Caco-2 (cell line): ENCODE data around the gene KCNIP4. TPM values are rescaled to one million over a fixed set of nuclear protein-coding genes. Genes with fewer than 3 reads are reported as not detected.

Experiments
- BruUV-seq: library from RNA; stranded (reverse); fragments of 400-500 nt; replicated peaks from 2 replicates; lab custom pipeline; 2021; lab: Mats Ljungman, UMichigan
- CTCF ChIA-PET: fragments of 300-600 bp; sonication (Branson Sonifier 250); formaldehyde crosslinking; loops from one replicate; lab custom pipeline; 2022; ENCODE audit warnings: antibody characterized with exemption; lab: Charles Lee
- POLR2A ChIA-PET: fragments of 300-600 bp; sonication (Branson Sonifier 250); formaldehyde crosslinking; loops from one replicate; lab custom pipeline; 2022; ENCODE audit warnings: antibody characterized with exemption; lab: Charles Lee
- DNase-seq, 2 experiments: peaks; one replicate each; pipeline versions ENCODE4 v3.0.0 to v3.0.0-alpha.2; 2020 to 2022
- H3K27me3 ChIP-seq: replicated peaks from 2 replicates; pipeline ENCODE4 v1.6.0; 2011; ENCODE audit warnings: low read length; ENCODE audit not compliant: control insufficient read depth, insufficient read depth
- H3K36me3 ChIP-seq: 2 replicates; pipeline ENCODE4 v1.5.1; 2011; ENCODE audit warnings: low read length; ENCODE audit not compliant: control insufficient read depth, insufficient read depth
- H3K4me1 ChIP-seq: fragments of 250-450 bp; sonication (Bioruptor Pico); 2 replicates; pipeline ENCODE4 v1.5.1; 2020; ENCODE audit warnings: mild to moderate bottlenecking
- H3K4me3 ChIP-seq: 2 replicates; pipeline ENCODE4 v1.5.1; 2011; ENCODE audit warnings: low read depth, mild to moderate bottlenecking, control low read depth, low read length
- H3K9me3 ChIP-seq: fragments of 250-450 bp; sonication (Bioruptor Pico); 2 replicates; pipeline ENCODE4 v1.5.1; 2020; ENCODE audit warnings: mild to moderate bottlenecking, moderate library complexity
- H3K27ac Mint-ChIP-seq: one replicate; pipeline ENCODE4 v1.8.0; 2022; ENCODE audit warnings: mixed read lengths; ENCODE audit not compliant: unreplicated experiment
- H3K27me3 Mint-ChIP-seq: one replicate; pipeline ENCODE4 v1.8.0; 2022; ENCODE audit warnings: mixed read lengths; ENCODE audit not compliant: insufficient read depth, unreplicated experiment
- H3K36me3 Mint-ChIP-seq: one replicate; pipeline ENCODE4 v1.8.0; 2022; ENCODE audit warnings: mild to moderate bottlenecking, mixed read lengths; ENCODE audit not compliant: insufficient read depth, unreplicated experiment
- H3K4me1 Mint-ChIP-seq: one replicate; pipeline ENCODE4 v1.8.0; 2022; ENCODE audit warnings: low read depth, mixed read lengths; ENCODE audit not compliant: unreplicated experiment
- H3K4me3 Mint-ChIP-seq: one replicate; pipeline ENCODE4 v1.8.0; 2022; ENCODE audit warnings: mild to moderate bottlenecking, moderate library complexity, mixed read lengths; ENCODE audit not compliant: unreplicated experiment
- H3K9me3 Mint-ChIP-seq: one replicate; pipeline ENCODE4 v1.8.0; 2022; ENCODE audit warnings: mixed read lengths; ENCODE audit not compliant: unreplicated experiment
- intact Hi-C: fragments of 100-400 bp; cut with micrococcal nuclease; formaldehyde crosslinking; loops from one replicate; pipeline ENCODE4 v1.10.0; 2022; ENCODE audit not compliant: unreplicated experiment
- total RNA-seq: library from RNA; stranded (reverse); gene quantifications from 2 replicates; pipeline ENCODE4 v1.2.3, GENCODE V29; 2022
- TF ChIP-seq, protein P1 (sequence below), 2 experiments: fragments of 200-600 bp in 1 of 2; IDR thresholded peaks; 1 replicate in 1 of 2; 2 replicates in 1 of 2; pipeline versions ENCODE4 v1.5.1 to v1.8.0; 2011 to 2022; ENCODE audit warnings: antibody characterized with exemption in 1 of 2, control low read depth in 1 of 2, inconsistent platforms in 1 of 2, low read depth in 1 of 2, low read length in 1 of 2, mild to moderate bottlenecking in 1 of 2, moderate library complexity in 1 of 2; ENCODE audit not compliant: insufficient read depth in 1 of 2, severe bottlenecking in 1 of 2, unreplicated experiment in 1 of 2

KCNIP4 gene
- total RNA-seq, 1 experiment from 2014 or later, result not detected

DNA sequence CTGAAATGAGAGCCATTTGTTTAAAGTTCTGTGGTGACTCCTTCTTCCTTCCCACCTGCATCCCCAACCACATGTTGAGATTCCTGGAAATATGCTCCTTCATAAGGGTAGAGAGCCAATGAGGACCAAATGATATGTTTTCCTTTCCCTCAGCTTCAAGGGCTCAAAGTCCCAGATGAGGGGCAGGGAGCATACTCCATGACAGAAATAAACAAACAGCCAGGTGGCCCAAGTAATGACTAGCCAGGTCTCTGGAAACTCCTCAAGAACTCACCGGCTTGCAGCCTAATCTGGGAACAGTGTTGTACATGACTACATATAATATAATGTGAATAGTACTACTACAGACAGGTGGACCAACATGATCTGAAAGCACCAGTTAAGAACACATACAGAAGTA is 856.0 kb downstream of the KCNIP4 start:
- Histone ChIP-seq H3K4me1 (no peaks in the 10 kb centered on the region), H3K4me3 (no peak overlapping the region), H3K9me3 (no peaks in the 10 kb centered on the region), H3K36me3 (no peaks in the 10 kb centered on the region), H3K27me3 (no peaks in the 10 kb centered on the region)
- H3K9me3 Mint-ChIP-seq, result no peaks in the 10 kb centered on the region
- no peak overlapping the region for H3K4me3 Mint-ChIP-seq
- ChIA-PET POLR2A (no interaction called here), CTCF (no interaction called here)
- TF ChIP-seq, protein P1, sequence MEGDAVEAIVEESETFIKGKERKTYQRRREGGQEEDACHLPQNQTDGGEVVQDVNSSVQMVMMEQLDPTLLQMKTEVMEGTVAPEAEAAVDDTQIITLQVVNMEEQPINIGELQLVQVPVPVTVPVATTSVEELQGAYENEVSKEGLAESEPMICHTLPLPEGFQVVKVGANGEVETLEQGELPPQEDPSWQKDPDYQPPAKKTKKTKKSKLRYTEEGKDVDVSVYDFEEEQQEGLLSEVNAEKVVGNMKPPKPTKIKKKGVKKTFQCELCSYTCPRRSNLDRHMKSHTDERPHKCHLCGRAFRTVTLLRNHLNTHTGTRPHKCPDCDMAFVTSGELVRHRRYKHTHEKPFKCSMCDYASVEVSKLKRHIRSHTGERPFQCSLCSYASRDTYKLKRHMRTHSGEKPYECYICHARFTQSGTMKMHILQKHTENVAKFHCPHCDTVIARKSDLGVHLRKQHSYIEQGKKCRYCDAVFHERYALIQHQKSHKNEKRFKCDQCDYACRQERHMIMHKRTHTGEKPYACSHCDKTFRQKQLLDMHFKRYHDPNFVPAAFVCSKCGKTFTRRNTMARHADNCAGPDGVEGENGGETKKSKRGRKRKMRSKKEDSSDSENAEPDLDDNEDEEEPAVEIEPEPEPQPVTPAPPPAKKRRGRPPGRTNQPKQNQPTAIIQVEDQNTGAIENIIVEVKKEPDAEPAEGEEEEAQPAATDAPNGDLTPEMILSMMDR (IDR thresholded peaks at IDR 0.05; ENCODE audit: insufficient read depth in 1 of 2, low read depth in 1 of 2, low read length in 1 of 2, severe bottlenecking in 1 of 2, unreplicated experiment in 1 of 2), result no peak
- H3K27ac Mint-ChIP-seq, result no peak overlapping the region
- H3K36me3 Mint-ChIP-seq, result no peaks in the 10 kb centered on the region
- H3K4me1 Mint-ChIP-seq, result no peaks in the 10 kb centered on the region
- peaks cover 5% of the 10 kb centered on the region for H3K27me3 Mint-ChIP-seq
- no TSS peak for BruUV-seq
- no peak for DNase-seq
- intact Hi-C loops, result no loop called here

DNA sequence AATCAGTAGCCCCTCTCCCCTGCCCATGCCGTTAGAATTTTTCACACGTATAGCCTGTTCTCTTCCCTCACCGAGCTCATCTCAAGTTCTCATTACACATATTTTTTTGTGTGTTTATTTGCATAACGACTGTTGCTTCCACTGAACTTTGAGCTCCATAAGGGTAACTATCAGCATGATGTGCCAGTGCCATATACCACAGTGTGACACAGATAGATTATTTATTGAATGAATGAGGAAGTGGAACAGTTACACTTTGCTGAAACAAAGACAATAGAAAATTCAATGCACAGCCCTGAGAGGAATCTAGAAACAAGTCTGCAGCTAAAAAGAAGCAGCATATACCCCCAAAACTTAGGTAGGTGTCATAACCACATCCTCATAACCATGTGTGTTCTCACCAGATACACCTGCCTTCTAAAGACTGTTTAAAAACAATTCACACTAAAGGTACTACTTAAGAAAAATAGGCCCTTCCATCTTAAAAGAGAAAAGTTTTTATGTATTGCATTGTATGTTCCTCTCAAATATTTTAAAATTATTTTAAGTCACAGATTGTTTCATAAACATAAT is 858.4 kb downstream of the KCNIP4 start:
- Mint-ChIP-seq H3K4me3 (no peak overlapping the region), H3K27me3 (peaks cover 8% of the 10 kb centered on the region), H3K36me3 (no peaks in the 10 kb centered on the region), H3K4me1 (no peaks in the 10 kb centered on the region), H3K27ac (no peak overlapping the region), H3K9me3 (no peaks in the 10 kb centered on the region)
- H3K9me3 ChIP-seq, result no peaks in the 10 kb centered on the region
- no peak for DNase-seq
- CTCF ChIA-PET, result no interaction called here
- intact Hi-C loops, result no loop called here
- no TSS peak for BruUV-seq
- H3K4me1 ChIP-seq, result no peaks in the 10 kb centered on the region
- POLR2A ChIA-PET, result no interaction called here
- no peaks in the 10 kb centered on the region for H3K36me3 ChIP-seq
- TF ChIP-seq, protein P1 (IDR thresholded peaks at IDR 0.05; ENCODE audit: insufficient read depth in 1 of 2, low read depth in 1 of 2, low read length in 1 of 2, severe bottlenecking in 1 of 2, unreplicated experiment in 1 of 2), result no peak
- H3K4me3 ChIP-seq, result no peak overlapping the region
- no peaks in the 10 kb centered on the region for H3K27me3 ChIP-seq

DNA sequence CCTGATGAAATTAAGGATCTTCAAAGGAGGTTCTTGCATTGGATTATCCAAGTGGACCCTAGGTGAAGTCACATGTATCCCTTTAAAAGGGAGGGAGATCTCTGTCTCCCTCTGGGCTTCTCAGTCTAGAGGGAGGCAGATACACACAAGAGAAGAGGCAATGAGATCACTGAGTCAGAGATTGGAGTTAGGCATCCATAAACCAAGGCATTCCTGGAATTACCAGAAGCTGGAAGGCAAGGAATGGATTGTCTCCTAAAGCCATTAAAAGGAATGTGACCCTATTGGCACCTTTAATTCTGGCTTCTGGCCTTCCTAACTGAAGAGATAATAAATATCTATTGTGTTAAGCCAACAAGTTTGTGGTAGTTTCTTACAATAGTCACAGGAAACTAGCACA is 865.2 kb downstream of the KCNIP4 start:
- Mint-ChIP-seq H3K4me1 (no peaks in the 10 kb centered on the region), H3K9me3 (no peaks in the 10 kb centered on the region), H3K27ac (no peak overlapping the region), H3K36me3 (no peaks in the 10 kb centered on the region), H3K27me3 (peaks cover 5% of the 10 kb centered on the region), H3K4me3 (no peak overlapping the region)
- H3K27me3 ChIP-seq, result no peaks in the 10 kb centered on the region
- no peaks in the 10 kb centered on the region for H3K4me1 ChIP-seq
- intact Hi-C loops, result no loop called here
- H3K36me3 ChIP-seq, result no peaks in the 10 kb centered on the region
- TF ChIP-seq, protein P1 (IDR thresholded peaks at IDR 0.05; ENCODE audit: insufficient read depth in 1 of 2, low read depth in 1 of 2, low read length in 1 of 2, severe bottlenecking in 1 of 2, unreplicated experiment in 1 of 2), result no peak
- H3K4me3 ChIP-seq, result no peak overlapping the region
- POLR2A ChIA-PET, result no interaction called here
- DNase-seq, result no peak
- BruUV-seq, result no TSS peak
- no peaks in the 10 kb centered on the region for H3K9me3 ChIP-seq
- CTCF ChIA-PET, result no interaction called here
